ENCODE measurements around the gene CAMK1D.

CAMK1D gene

DNA sequence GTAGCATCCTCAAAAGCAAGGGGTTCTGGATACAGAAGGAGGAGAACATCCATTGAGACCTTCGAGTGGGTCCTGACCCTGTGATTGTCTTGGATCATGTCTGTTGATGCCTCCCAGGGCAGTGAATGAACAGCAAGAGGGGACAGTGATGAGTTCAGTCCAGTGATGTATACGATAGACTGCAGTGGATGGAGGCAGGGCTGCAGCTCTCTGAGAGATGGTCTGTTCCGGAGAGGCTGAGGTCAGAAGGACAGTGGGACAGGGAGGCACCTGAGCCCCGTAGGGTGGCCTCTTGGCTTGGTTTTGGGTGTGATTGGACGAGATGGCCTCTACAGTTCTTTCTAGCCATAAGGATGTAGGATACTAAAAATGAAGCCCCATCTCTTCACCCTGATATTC, 280.4 kb downstream of the CAMK1D start:
- DNase-seq (ENCODE audit: low read depth): no peak

DNA sequence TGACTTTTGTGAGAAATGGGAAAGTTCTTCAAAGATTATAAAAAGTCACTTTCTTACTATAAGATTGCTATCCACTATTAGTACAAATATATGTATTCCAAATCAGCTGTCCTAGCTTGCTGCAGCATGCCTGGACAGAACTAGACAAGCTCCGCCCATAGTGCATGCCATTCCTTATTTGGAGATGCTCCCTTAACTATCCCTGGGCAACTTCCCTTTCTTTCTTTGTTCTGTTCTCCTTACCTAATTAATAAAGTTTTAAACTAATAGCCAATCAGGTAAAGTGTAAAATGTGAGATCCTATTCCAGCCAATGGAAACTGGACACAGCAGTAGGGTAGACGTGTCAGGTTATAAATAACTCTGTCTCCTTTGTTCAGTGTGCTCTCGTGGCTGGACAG, 281.9 kb downstream of the CAMK1D start:
- no peak for DNase-seq (ENCODE audit: low read depth)

DNA sequence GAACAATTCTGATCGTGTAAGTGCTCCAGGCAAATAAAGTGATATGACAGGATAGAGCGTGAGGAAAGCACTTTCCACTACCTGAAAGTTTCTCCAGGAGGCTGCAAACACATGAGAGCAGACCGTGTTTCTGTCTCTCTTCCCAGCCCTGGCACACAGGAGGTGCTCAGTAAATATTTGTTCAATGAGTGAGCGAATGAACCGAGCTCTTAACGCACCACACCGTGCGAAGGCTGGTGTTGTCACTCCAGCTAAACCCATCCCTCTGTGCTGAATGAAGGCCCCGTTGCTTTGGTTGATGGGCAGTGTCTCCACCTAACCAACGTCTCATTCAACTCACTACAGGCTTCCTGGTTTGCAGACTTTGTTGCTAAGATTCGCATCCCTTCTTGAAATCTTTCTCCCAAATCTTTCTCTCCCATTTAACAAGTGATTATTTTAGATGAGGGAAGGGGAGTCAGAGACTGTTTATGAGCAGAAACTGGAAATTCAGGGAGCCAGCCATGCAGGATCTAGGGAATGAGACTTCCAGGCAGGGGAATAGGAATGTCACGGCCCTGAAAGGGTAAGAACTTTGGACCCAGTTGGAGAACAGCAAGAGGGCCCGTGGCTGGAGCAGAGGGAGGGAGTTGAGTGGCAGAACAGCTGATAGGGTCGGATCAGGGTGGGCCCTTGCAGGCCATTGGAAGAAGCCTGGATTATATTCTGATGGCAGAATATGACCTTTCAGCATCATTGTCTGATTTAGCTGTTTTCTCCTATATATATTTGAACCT, 282.6 kb downstream of the CAMK1D start:
- no peak for DNase-seq (ENCODE audit: low read depth)

DNA sequence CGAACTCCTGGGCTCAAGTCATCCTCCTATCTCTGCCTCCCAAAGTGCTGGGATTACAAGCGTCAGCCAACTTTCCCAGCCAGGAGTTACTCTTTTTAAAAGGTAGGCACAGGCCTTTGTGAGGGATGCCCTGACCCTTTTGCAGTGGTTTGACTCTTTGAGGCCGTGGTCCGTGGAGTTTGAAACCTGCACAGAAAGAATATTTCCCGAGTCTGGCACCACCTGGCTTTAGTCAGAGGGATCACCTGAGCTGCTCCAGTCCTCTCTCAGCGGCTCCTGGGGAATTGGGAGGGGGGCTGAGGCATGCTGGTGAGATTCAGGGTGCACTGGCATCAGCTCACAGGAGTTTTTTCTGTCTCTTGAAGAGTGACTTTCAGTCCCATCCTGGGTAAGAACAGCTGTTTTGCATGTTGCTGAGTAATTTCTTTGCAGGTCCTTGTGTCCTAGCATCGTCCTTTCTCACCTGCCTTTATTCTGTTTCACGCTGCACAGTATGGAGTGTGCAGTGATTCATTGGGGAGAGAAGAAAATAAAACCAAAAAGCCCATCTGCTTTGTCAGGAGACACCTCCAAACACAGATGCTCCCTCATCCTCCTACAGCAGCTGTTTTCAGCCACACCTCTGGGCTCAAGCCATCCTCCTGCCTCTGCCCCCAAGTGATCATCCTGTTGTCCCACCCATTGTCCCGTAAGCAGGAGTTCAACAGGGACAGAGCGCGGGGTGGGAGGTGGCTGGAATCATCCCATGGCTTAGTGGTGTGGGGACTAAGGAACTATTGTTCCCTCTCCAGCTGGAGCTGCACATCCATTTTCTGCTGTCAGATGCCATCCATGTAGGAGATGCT, 284.7 kb downstream of the CAMK1D start:
- DNase-seq (ENCODE audit: low read depth): no peak

DNA sequence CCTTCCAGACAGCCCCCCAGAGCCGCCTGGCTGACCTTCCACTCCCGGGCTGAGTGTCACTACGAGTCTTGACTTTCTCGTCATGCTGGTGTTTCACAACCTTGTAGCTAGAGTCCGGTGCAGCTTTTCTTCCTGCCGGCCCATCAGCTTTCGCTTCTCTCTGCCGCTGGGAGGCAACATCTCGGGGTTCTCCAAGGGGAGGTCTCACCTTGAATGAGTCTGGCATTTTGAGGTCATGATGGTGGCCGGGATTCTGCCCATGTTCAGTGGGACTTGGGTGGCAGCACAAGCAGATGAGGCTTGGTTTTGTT, 285.2 kb downstream of the CAMK1D start:
- no peak for DNase-seq (ENCODE audit: low read depth)

DNA sequence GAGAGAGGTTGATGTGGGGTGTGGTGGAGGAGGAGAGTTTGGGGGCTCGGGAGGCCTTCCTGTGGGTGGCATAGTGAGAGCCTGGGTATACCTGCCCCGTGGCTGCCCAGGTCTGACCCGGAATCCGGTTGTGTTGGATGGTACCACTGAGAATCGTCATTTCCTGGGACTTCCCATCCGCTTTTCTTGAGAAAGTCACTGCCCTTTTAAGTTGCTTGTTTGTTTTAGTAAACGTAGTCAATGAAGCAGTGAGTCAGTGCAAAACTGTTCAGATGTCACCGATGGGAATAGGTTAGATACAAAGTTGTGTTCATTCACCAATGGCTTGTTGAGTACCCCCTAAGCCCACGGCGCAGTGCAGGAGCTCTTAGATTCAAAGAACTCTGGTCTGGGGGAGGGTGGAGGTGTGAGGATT, 285.8 kb downstream of the CAMK1D start:
- no peak for DNase-seq (ENCODE audit: low read depth)

GRCh38 chr10:12636571-12636970, 287.2 kb downstream of the CAMK1D start:
- no peak for DNase-seq (ENCODE audit: low read depth)

GRCh38 chr10:12637649-12638048, 288.3 kb downstream of the CAMK1D start:
- no peak for DNase-seq (ENCODE audit: low read depth)

DNA sequence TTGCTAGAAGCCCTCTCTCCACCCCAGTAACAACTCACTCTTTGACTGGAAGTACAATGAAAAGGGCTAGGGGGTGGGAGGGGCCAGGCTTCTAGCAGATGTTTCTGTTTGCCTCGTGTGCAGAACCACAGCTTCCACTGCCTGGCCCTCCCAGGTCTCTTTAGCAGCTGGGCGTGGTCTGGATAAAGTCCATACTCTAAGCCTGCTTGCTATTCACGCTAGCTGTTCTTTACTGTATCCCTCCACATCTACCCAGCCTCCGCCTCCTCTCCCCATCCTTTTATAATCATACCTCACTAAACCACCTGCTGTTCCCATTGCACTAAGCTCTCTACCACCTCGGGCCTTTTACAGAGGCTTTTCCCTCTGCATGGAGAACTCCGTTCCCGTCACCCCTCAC, 288.8 kb downstream of the CAMK1D start:
- no peak for DNase-seq (ENCODE audit: low read depth)

DNA sequence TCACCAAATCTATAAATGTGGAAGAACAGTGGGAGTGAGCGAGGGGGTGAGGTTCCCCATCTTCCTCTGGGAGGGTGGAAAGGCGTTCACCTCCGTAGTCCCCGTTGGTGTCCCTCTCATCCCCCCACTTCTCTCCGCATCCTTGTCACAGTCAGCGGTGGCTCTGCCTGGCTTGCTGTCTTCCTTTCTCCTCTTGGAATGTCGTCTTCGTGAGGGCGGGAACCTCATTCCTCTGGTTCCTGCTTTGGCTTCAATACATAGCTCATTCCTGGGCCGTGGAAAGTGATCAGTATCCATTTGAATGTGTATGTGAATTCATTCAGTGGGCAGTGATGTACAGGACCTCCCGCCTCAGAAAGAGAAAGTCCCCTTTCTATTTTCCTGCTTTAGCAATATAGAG, 289.4 kb downstream of the CAMK1D start:
- DNase-seq (ENCODE audit: low read depth): no peak

GRCh38 chr10:12639996-12640944, 290.9 kb downstream of the CAMK1D start:
- DNase-seq (ENCODE audit: low read depth): no peak

- no peak for DNase-seq (ENCODE audit: low read depth)
Measured at GRCh38 chr10:12642036-12642435, 292.7 kb downstream of the CAMK1D start.

DNA sequence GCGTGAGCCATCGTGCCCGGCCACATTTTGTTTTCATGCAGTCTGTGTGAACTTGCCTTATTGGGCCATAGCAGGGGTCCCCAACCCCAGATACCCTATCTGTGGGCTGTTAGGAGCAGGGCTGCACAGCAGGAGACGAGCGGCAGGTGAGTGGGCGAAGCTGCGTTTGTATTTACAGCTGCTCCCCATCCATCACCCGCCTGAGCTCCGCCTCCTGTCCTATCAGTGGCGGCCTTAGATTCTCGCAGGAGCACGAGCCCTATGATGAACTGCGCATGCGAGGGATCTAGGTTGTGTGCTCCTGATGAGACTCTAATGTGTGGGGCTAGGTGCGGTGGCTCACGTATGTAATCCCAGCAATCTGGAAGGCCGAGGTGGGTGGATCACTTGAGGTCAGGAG, 293.9 kb downstream of the CAMK1D start:
- DNase-seq (ENCODE audit: low read depth): no peak

GRCh38 chr10:12644380-12645144, 295.2 kb downstream of the CAMK1D start:
- no peak for DNase-seq (ENCODE audit: low read depth)

- no peak for DNase-seq (ENCODE audit: low read depth)
Measured at GRCh38 chr10:12645449-12645848, 296.1 kb downstream of the CAMK1D start.

DNA sequence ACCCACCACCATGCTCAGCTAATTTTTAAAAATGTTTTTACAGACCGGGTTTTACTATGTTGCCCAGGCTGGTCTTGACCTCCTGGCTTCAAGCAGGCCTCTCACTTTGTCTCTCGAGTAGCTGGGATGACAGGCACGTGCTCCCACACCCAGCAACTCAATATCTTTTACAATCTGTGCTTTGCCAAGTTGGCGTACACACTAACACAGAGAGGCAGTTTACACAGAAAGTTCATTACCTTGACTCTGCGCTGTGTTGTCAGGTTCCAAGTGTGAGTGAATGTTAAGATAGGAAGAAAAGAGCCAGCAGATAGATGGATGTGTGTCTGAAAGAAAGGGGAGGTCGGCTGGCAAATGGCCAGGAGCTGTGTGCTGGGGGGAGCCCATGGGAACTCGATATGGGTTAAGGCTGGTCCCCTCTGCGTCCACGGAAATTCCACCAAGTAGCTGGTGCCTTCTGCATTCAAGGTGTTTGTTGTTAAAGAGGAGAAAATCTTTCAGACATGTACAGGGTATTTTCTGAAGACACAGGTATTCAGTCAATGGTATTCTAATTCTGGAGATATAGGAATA, 299.8 kb downstream of the CAMK1D start:
- no peak for DNase-seq (ENCODE audit: low read depth)

DNA sequence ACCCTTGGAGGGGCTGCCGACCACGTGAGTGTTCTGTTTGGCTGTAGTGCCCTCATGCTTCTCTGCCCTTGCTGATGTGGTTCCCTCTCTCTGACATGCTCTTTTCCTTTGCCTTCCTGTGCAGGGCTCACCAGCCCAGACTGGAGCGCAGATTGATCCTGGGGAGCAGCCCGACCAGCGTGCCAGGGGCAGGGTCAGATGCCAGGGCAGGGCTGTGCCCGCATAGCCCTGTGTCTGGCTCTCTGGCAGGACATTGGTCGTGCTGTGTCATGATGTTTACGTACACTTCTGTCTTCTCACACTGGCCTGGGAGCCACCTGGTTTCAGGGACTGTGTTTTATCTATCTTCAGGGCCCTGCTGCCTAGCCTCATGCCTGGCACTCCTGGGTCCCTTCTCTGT, 300.8 kb downstream of the CAMK1D start:
- no peak for DNase-seq (ENCODE audit: low read depth)

GRCh38 chr10:12650538-12651298, 301.4 kb downstream of the CAMK1D start:
- DNase-seq (ENCODE audit: low read depth): no peak

- DNase-seq (ENCODE audit: low read depth): no peak
Measured at GRCh38 chr10:12655940-12656339, 306.6 kb downstream of the CAMK1D start.

DNA sequence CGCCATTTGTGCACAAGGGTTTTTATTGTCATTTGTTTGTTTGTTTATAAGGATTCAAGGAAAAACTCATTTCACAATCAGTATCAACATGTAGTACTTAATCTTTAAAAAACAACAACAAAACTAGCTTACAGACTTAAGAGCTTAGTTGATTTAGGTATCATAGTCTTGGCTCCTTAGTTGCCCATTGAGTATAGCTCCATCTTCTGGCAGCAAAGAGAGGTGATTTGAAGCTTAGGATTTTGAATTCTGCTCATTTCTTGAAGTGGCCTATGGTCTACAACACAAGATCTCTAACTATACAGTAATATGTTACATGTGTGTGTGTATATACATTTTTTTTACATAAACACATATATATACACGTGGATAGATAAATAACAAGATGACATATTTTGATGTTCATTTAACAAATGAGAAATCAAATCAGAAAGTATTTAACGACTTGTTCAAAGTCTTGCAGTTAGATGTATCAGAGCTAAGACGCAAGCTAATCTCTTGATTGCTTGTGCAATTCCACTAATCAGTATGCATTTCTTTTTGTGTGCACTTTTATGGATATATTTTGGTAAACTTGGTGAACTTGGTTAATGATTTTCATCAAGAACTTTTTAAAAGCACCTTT, 307.3 kb downstream of the CAMK1D start:
- no peak for DNase-seq (ENCODE audit: low read depth)
